Fibroblast of the aortic adventitia (primary cell): Measurements from ENCODE around the gene P2RX1. TPM values are rescaled to one million over a fixed set of nuclear protein-coding genes. Genes with fewer than 3 reads are reported as not detected.

Experiments
- DNase-seq: peaks from one replicate; pipeline ENCODE4 v3.0.0-alpha.2; 2010; ENCODE audit warnings: low read depth
- H3K4me3 ChIP-seq: 2 replicates; pipeline ENCODE4 v1.5.1; 2011; ENCODE audit warnings: low read depth, mild to moderate bottlenecking, control low read depth, low read length, moderate library complexity
- total RNA-seq: library from RNA; depleted of rRNA; stranded (reverse); fragments of >200 nt; gene quantifications from 2 replicates; pipeline ENCODE4 v1.2.3, GENCODE V29; 2012; ENCODE audit warnings: low replicate concordance
- TF ChIP-seq, protein P1 (sequence below): IDR thresholded peaks from 2 replicates; pipeline ENCODE4 v1.5.1; 2011; ENCODE audit warnings: mild to moderate bottlenecking, low read length, control low read depth, inconsistent platforms; ENCODE audit not compliant: insufficient read depth

The P2RX1 gene
- total RNA-seq, 1 donor, result not detected

DNA sequence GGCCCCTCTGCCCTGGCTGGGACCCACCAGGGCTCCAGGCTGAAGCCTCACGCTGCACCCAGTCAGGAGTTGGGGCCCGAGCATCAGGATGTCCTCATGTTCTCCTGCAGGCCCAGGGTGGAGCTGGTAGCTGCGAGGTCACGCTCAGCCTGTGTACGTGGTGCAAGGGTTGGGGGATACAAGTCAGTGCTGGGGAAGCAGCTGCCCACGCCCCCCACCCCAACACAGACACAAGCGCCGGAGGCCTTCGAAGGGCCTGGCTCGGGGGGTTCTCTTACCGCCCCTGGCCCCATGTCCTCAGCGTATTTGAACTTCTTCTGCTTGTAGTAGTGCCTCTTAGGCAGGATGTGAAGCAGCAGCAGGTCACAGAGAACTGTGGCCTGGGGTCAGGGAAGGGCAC, 18.5 kb downstream of the P2RX1 start:
- no peak overlapping the region for H3K4me3 ChIP-seq
- TF ChIP-seq, protein P1, sequence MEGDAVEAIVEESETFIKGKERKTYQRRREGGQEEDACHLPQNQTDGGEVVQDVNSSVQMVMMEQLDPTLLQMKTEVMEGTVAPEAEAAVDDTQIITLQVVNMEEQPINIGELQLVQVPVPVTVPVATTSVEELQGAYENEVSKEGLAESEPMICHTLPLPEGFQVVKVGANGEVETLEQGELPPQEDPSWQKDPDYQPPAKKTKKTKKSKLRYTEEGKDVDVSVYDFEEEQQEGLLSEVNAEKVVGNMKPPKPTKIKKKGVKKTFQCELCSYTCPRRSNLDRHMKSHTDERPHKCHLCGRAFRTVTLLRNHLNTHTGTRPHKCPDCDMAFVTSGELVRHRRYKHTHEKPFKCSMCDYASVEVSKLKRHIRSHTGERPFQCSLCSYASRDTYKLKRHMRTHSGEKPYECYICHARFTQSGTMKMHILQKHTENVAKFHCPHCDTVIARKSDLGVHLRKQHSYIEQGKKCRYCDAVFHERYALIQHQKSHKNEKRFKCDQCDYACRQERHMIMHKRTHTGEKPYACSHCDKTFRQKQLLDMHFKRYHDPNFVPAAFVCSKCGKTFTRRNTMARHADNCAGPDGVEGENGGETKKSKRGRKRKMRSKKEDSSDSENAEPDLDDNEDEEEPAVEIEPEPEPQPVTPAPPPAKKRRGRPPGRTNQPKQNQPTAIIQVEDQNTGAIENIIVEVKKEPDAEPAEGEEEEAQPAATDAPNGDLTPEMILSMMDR, result no peak
- no peak for DNase-seq

DNA sequence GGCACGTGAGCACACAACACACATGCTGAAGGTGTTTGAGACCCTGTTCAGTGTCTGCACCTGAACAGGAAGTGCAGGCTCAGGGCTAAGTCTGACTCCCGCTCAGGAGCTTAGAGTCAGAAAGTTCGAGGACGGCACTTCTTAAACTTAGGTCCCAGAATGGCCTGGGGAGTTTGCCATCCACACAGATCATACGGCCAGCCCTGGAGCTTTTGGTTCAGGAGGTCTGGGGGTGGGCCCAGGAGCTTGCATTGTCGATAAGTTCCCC, 19.4 kb downstream of the P2RX1 start:
- DNase-seq, result no peak
- no peak overlapping the region for H3K4me3 ChIP-seq
- TF ChIP-seq, protein P1, result no peak

DNA sequence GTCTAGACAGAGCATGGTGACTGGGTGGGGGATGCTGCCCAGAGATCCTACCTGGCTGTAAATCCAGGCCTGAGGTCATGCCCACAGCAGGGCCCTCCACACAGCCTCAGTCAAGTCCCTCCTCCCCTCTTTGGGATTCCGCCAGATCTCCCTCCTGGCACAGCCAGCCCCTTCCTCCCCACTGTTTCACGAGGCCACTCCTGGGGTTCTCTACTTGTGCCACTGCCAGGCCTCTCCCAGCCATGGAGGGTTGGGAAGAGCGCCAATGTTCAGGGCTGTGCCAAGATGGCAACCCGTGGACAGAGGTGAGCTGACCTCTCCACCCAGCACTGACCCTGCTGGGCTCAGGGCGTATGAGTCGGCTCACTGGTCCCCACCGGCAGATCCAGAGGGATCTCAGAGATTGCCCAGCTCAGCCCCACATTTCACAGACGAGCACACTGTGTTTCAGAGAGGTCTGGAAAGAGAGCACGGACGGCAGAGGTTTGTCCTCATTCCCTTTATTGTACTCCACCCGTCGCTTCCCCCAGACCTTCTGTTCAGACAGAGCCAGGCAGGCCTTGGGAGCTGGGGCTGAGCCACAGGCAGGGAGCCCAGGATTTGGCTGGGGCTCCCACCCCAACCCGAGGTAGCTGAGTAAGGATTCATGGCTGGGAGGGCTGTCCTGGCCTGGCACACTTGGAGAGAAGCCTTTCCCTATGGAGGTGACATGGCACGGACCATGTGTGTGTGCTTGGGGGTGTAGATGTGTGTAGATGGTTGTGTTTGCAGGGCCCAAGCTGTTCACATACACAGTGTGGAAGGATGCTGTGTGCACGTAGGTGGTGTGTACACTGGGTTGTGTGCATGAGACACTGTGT, 19.9 kb downstream of the P2RX1 start:
- peak; percentile 41 for DNase-seq
- H3K4me3 ChIP-seq, result no peak overlapping the region
- TF ChIP-seq, protein P1, result no peak

DNA sequence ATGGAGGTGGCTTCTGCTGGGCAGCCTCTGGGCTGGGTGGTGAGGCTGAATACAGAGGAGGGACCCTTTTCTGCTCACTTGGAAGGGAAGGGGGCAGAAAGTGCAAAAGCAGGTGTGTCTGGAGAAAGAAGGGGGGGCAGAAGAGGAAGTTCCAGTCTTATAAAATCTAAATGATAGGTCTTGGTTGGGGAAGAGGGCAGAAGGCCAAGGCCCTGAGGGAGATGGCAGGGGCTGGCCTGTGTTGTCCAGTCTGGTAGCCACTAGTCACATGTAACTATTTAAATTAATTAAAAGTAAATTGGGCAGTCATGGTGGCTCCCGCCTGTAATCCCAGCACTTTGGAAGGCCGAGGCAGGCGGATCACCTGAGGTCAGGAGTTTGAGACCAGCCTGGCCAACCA, 20.9 kb downstream of the P2RX1 start:
- DNase-seq, result no peak
- TF ChIP-seq, protein P1, result no peak
- H3K4me3 ChIP-seq, result no peak overlapping the region

DNA sequence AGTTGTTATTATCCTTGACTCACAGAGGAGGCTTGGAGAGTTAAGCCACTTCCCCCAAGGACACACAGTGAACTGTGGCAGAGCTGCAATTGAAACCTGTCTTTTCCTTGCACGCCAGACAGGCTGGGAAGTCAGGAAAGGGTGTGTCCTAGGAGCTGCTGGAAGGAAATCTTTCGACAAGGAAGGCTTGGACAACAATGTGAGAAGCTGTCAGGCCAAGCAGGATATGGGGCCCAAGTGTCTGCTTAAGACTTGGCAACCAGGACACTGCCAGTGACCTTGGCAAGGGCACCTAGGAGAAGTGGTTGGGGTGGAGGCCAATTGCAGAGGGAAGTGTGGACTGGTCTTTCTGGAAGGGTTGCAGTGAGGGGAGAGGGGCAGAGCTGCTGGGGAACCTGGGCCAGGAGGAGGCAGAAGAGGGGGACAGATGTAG, 21.3 kb downstream of the P2RX1 start:
- peak; percentile 63 for DNase-seq
- no peak overlapping the region for H3K4me3 ChIP-seq
- TF ChIP-seq, protein P1, result no peak

DNA sequence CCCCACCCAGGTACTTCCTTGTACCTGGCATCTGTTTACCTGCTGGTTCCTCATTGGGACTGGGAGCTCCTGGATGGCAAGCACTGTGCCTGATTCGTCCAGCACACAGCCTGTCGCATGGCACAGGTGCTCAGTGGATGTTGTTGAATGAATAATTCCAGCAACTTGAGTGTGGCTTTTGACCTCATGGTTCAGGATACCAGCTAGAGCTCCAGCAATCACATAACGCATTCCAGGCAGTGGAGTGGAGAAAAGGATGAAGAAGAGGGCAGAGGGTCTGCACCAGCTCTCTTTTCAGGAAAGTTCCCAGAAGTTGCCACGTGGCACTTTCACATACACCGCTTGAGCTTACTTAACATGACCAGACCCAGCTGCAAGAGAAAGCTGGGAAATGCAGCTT, 22.1 kb downstream of the P2RX1 start:
- DNase-seq, result no peak
- TF ChIP-seq, protein P1, result no peak
- no peak overlapping the region for H3K4me3 ChIP-seq

DNA sequence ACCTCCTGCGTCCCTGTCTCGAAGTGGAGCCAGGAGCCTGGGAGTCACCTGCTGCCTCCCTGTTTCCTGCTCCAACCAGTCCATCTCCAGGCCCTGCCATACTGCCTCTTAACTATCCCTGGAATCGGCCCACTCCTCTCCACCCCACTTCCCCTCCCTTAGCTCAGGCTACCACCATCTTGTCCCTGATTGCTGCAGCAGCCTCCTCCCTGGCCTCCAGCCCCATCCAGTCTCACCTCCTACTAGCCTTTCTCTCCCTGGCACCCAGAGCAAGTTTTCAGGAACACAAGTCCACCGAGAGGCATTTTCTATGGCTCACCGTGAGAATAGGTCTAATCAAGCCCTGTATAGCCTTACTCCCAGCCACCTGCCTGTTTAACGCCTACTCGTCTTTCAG, 22.5 kb downstream of the P2RX1 start:
- no peak overlapping the region for H3K4me3 ChIP-seq
- no peak for DNase-seq
- TF ChIP-seq, protein P1, result no peak
